Thyroid gland (tissue), 4 donors: ENCODE data around the gene COL4A4.

ENCODE experiments used
- CTCF ChIP-seq, 6 experiments: fragments of 200-600 bp in 3 of 6; fragments of 450-650 bp in 3 of 6; sonication (generic) in 3 of 6; IDR thresholded peaks; one replicate each; pipeline ENCODE4 v1.5.1; 2016 to 2019; ENCODE audit warnings: antibody characterized with exemption in 6 of 6, mild to moderate bottlenecking in 2 of 6, inconsistent platforms in 1 of 6, moderate library complexity in 1 of 6
- POLR2A ChIP-seq, 2 donors: fragments of 450-650 bp; IDR thresholded peaks; one replicate each; pipeline ENCODE4 v1.6.1; 2017; ENCODE audit warnings: antibody characterized with exemption in 2 of 2, mild to moderate bottlenecking in 2 of 2, moderate library complexity in 1 of 2

- no peak for TF ChIP-seq CTCF (IDR thresholded peaks at IDR 0.05)
- no peak for TF ChIP-seq POLR2A (IDR thresholded peaks at IDR 0.05)
These were observed 164.3 kb downstream of the COL4A4 start for GRCh38 chr2:226999661-227000060.
